Astrocyte (in vitro differentiated cells and primary cell): ENCODE measurements around the gene LRRC26. TPM values are rescaled to one million over a fixed set of nuclear protein-coding genes. Genes with fewer than 3 reads are reported as not detected.

Source experiments
- DNase-seq: peaks from one replicate; pipeline ENCODE4 v3.0.0-alpha.2; 2010; ENCODE audit warnings: low read depth
- FAIRE-seq: peaks from 2 replicates; lab custom pipeline; 2011; peaks lifted over from hg19 to GRCh38; lab: Jason Lieb, UNC
- H2AFZ ChIP-seq: 2 replicates; pipeline ENCODE4 v1.6.0; 2012; ENCODE audit warnings: low read depth, low read length, inconsistent platforms
- H3K27ac ChIP-seq: 2 replicates; pipeline ENCODE4 v1.5.1; 2011; ENCODE audit warnings: low read depth, low read length, inconsistent platforms
- H3K27me3 ChIP-seq: 2 replicates; pipeline ENCODE4 v1.6.0; 2011; ENCODE audit warnings: low read length, inconsistent platforms; ENCODE audit not compliant: insufficient read depth
- H3K36me3 ChIP-seq: 2 replicates; pipeline ENCODE4 v1.5.1; 2011; ENCODE audit warnings: low read length, inconsistent platforms; ENCODE audit not compliant: insufficient read depth
- H3K4me1 ChIP-seq: 2 replicates; pipeline ENCODE4 v1.5.1; 2011; ENCODE audit warnings: low read length, inconsistent platforms; ENCODE audit not compliant: insufficient read depth
- H3K4me2 ChIP-seq: 2 replicates; pipeline ENCODE4 v1.6.0; 2012; ENCODE audit warnings: low read length, inconsistent platforms
- H3K4me3 ChIP-seq: 2 replicates; pipeline ENCODE4 v1.5.1; 2011; ENCODE audit warnings: low read depth, mild to moderate bottlenecking, low read length, inconsistent platforms; ENCODE audit not compliant: insufficient read depth
- H3K79me2 ChIP-seq: 2 replicates; pipeline ENCODE4 v1.6.0; 2012; ENCODE audit warnings: mild to moderate bottlenecking, low read length, inconsistent platforms; ENCODE audit not compliant: insufficient read depth
- H3K9ac ChIP-seq: 2 replicates; pipeline ENCODE4 v1.6.0; 2012; ENCODE audit warnings: mild to moderate bottlenecking, low read length, inconsistent platforms
- H3K9me3 ChIP-seq: 2 replicates; pipeline ENCODE4 v1.5.1; 2012; ENCODE audit warnings: low read depth, mild to moderate bottlenecking, low read length, inconsistent platforms; ENCODE audit not compliant: insufficient read depth
- H4K20me1 ChIP-seq: 2 replicates; pipeline ENCODE4 v1.6.0; 2012; ENCODE audit warnings: low read length, inconsistent platforms; ENCODE audit not compliant: insufficient read depth
- H3K27ac Mint-ChIP-seq: one replicate; pipeline ENCODE4 v1.8.0; 2021; ENCODE audit warnings: mild to moderate bottlenecking, mixed read lengths; ENCODE audit not compliant: unreplicated experiment
- H3K27me3 Mint-ChIP-seq: one replicate; pipeline ENCODE4 v1.8.0; 2021; ENCODE audit warnings: low read depth, mixed read lengths; ENCODE audit not compliant: unreplicated experiment
- H3K36me3 Mint-ChIP-seq: one replicate; pipeline ENCODE4 v1.8.0; 2021; ENCODE audit warnings: low read depth, mixed read lengths; ENCODE audit not compliant: unreplicated experiment
- H3K4me1 Mint-ChIP-seq: one replicate; pipeline ENCODE4 v1.8.0; 2021; ENCODE audit warnings: low read depth, mixed read lengths; ENCODE audit not compliant: unreplicated experiment
- H3K4me3 Mint-ChIP-seq: one replicate; pipeline ENCODE4 v1.8.0; 2021; ENCODE audit warnings: mild to moderate bottlenecking, moderate library complexity, mixed read lengths; ENCODE audit not compliant: unreplicated experiment
- H3K9me3 Mint-ChIP-seq: one replicate; pipeline ENCODE4 v1.8.0; 2021; ENCODE audit warnings: mild to moderate bottlenecking, mixed read lengths; ENCODE audit not compliant: unreplicated experiment
- EZH2 ChIP-seq: IDR thresholded peaks from 2 replicates; pipeline ENCODE4 v1.6.1; 2012; ENCODE audit warnings: mild to moderate bottlenecking, low read length, inconsistent platforms; ENCODE audit not compliant: insufficient read depth
- total RNA-seq: library from RNA; stranded (reverse); gene quantifications from 2 replicates; pipeline ENCODE4 v1.2.1, GENCODE V29; 2021
- TF ChIP-seq, protein P1 (sequence below): IDR thresholded peaks from 2 replicates; pipeline ENCODE4 v1.5.1; 2011; ENCODE audit warnings: low read depth, mild to moderate bottlenecking, inconsistent platforms, low read length, moderate library complexity; ENCODE audit not compliant: insufficient read depth

The LRRC26 gene
- total RNA-seq, 1 donor from 2014 or later: not detected

DNA sequence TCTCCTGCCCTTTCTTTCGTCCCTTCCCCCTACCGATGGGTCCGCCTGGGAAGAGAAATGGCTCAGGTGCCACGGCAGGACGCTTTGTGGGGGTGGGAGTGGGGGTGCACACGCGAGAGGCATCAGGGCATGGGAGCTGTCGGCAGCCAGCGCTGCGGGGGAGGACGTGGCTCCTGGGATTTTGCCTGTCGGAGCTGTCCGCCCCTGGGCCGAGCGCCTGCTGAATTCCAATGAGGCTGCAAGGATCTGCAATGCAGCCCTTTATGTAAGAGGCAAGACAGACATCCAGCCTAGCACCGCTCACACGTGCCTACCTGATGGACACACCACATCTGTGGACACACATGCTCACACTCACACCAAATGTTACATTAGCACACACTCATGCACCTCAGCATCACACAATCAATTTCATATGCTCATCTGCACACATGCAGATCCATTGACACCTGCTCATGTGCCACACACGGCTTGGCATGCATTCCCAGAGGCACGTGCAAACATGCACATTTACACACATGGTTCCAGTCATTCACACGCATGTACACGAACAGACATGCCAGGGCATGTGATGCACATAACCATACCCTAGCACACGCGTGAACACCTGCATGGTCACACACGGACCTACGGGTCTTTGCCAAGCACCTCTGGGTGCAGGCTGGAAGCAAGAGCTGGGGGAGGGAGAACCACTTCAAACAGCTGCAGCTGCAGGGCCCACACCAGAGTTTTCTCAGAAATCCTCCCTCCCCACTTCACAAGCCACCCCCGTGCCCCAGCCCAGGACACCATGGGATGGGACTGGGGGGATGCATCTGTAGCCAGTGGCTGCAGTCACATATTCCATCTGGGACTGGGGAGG lies 29.5 kb downstream of the LRRC26 start:
- Histone ChIP-seq H3K36me3 (no peaks in the 10 kb centered on the region), H2AFZ (no peak overlapping the region), H3K4me2 (no peak overlapping the region), H3K4me1 (peaks cover 2% of the 10 kb centered on the region), H3K79me2 (no peaks in the 10 kb centered on the region), H3K27ac (no peak overlapping the region), H4K20me1 (no peaks in the 10 kb centered on the region), H3K4me3 (no peak overlapping the region), H3K9me3 (no peaks in the 10 kb centered on the region), H3K9ac (no peak overlapping the region), H3K27me3 (peaks cover 48% of the 10 kb centered on the region)
- DNase-seq: no peak
- peaks cover 2% of the 10 kb centered on the region for H3K4me1 Mint-ChIP-seq
- H3K36me3 Mint-ChIP-seq: no peaks in the 10 kb centered on the region
- H3K27ac Mint-ChIP-seq: no peak overlapping the region
- peaks cover 72% of the 10 kb centered on the region for H3K27me3 Mint-ChIP-seq
- TF ChIP-seq, protein P1, sequence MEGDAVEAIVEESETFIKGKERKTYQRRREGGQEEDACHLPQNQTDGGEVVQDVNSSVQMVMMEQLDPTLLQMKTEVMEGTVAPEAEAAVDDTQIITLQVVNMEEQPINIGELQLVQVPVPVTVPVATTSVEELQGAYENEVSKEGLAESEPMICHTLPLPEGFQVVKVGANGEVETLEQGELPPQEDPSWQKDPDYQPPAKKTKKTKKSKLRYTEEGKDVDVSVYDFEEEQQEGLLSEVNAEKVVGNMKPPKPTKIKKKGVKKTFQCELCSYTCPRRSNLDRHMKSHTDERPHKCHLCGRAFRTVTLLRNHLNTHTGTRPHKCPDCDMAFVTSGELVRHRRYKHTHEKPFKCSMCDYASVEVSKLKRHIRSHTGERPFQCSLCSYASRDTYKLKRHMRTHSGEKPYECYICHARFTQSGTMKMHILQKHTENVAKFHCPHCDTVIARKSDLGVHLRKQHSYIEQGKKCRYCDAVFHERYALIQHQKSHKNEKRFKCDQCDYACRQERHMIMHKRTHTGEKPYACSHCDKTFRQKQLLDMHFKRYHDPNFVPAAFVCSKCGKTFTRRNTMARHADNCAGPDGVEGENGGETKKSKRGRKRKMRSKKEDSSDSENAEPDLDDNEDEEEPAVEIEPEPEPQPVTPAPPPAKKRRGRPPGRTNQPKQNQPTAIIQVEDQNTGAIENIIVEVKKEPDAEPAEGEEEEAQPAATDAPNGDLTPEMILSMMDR: no peak
- no peak for TF ChIP-seq EZH2
- H3K4me3 Mint-ChIP-seq: no peak overlapping the region
- FAIRE-seq: no peak
- H3K9me3 Mint-ChIP-seq: peaks cover 5% of the 10 kb centered on the region

DNA sequence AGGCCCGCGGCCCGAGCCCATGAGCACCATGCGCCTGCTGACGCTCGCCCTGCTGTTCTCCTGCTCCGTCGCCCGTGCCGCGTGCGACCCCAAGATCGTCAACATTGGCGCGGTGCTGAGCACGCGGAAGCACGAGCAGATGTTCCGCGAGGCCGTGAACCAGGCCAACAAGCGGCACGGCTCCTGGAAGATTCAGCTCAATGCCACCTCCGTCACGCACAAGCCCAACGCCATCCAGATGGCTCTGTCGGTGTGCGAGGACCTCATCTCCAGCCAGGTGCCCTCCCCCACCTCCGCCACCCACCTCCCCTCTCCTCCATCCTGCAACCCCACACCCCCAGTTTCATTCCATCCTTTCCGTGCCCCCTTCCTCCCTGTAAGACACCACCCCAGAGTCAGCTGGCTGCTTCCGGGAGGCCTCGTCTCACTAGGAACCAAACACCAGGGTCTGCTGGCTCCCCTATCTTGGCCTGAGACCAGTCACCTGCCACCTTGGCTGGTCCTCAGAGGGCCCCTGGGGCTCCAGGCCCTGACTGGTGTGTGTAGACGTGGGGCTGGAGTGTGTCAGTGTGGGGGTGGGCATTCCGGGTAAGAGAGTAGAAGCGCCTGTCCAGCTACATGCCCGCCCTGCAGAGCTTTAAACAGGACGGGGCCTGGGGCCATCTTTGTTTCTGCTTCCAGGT lies 30.2 kb downstream of the LRRC26 start:
- Histone ChIP-seq H3K79me2 (no peaks in the 10 kb centered on the region), H3K9me3 (no peaks in the 10 kb centered on the region), H3K36me3 (no peaks in the 10 kb centered on the region), H3K27ac (no peak overlapping the region), H3K4me2 (peak overlapping the region; percentile 54), H2AFZ (no peak overlapping the region), H3K9ac (no peak overlapping the region), H4K20me1 (no peaks in the 10 kb centered on the region), H3K4me1 (peaks cover 2% of the 10 kb centered on the region), H3K27me3 (peaks cover 48% of the 10 kb centered on the region), H3K4me3 (no peak overlapping the region)
- peaks cover 5% of the 10 kb centered on the region for H3K9me3 Mint-ChIP-seq
- H3K4me3 Mint-ChIP-seq: no peak overlapping the region
- no peak overlapping the region for H3K27ac Mint-ChIP-seq
- TF ChIP-seq, protein P1: no peak
- TF ChIP-seq EZH2: peak; percentile 2
- H3K27me3 Mint-ChIP-seq: peaks cover 78% of the 10 kb centered on the region
- FAIRE-seq (no peak), DNase-seq (no peak)
- no peaks in the 10 kb centered on the region for H3K36me3 Mint-ChIP-seq
- H3K4me1 Mint-ChIP-seq: peaks cover 2% of the 10 kb centered on the region
